ENCODE measurements around the gene PCNT.
A peak's percentile ranks its signal among the peaks of the same experiment; 100 is the strongest.

Gene PCNT

GRCh38 chr21:46323710-46324389 lies at the start of gene PCNT, which contains the start of gene C21orf58:
TSS of gene PCNT (plus strand) at chr21:46324156. CDS start at chr21:46324229, 73 bp downstream.
TSS of gene C21orf58 (minus strand) at chr21:46323870. CDS start at chr21:46322738, 1,132 bp downstream.
- Histone ChIP-seq H2AFZ (ENCODE audit: low read depth, low read length, severe bottlenecking) (peak within 1 kb of the TSS; percentile 72), H3K27ac (ENCODE audit: low read depth, low read length) (peak within 1 kb of the TSS; percentile 96), H3K9me3 (ENCODE audit: insufficient read depth, low read length) (no peaks in the 10 kb centered on the region), H3K79me2 (ENCODE audit: insufficient read depth, low read length) (peaks cover 79% of the 10 kb centered on the region), H3K9ac (ENCODE audit: low read length) (peak within 1 kb of the TSS; percentile 96), H3F3A (ENCODE audit: insufficient read depth) (peaks cover 25% of the 10 kb centered on the region), H3K9me2 (replicated peaks; ENCODE audit: insufficient read depth, low read length) (no peaks in the 10 kb centered on the region), H3K4me2 (ENCODE audit: low read depth, low read length, poor library complexity, severe bottlenecking) (peak within 1 kb of the TSS; percentile 97), H3K27me3 (ENCODE audit: low read length) (no peaks in the 10 kb centered on the region), H4K20me1 (ENCODE audit: low read depth, low read length) (peaks cover 12% of the 10 kb centered on the region; the same call in 1 of the 2 replicates), H3K36me3 (ENCODE audit: low read length) (peaks cover 6% of the 10 kb centered on the region), H3K4me3 (ENCODE audit: insufficient read depth, low read length, poor library complexity, severe bottlenecking) (peak within 1 kb of the TSS; percentile 95)
- TF ChIP-seq CTCF (IDR thresholded peaks at IDR 0.05; ENCODE audit: insufficient read depth, low read length, poor library complexity, severe bottlenecking) (no peak), EZH2phosphoT487 (conservative IDR thresholded peaks at IDR 0.05; ENCODE audit: low read length) (no peak)

GRCh38 chr21:46274797-46275390 lies 49.1 kb upstream of the PCNT start:
- no peak overlapping the region for H3K4me2 ChIP-seq (ENCODE audit: low read depth, low read length, poor library complexity, severe bottlenecking)
- TF ChIP-seq EZH2phosphoT487 (conservative IDR thresholded peaks at IDR 0.05; ENCODE audit: low read length) (no peak), CTCF (IDR thresholded peaks at IDR 0.05; ENCODE audit: insufficient read depth, low read length, poor library complexity, severe bottlenecking) (no peak)
- peaks cover 7% of the 10 kb centered on the region; the same call in 1 of the 2 replicates for H3K79me2 ChIP-seq (ENCODE audit: insufficient read depth, low read length)
- H3K27ac ChIP-seq (ENCODE audit: low read depth, low read length) = no peak overlapping the region
- H4K20me1 ChIP-seq (ENCODE audit: low read depth, low read length) = no peaks in the 10 kb centered on the region
- peaks cover 20% of the 10 kb centered on the region for H3K36me3 ChIP-seq (ENCODE audit: low read length)
- no peaks in the 10 kb centered on the region for H3K27me3 ChIP-seq (ENCODE audit: low read length)
- H3K9me2 ChIP-seq (replicated peaks; ENCODE audit: insufficient read depth, low read length) = no peaks in the 10 kb centered on the region
- no peaks in the 10 kb centered on the region for H3K9me3 ChIP-seq (ENCODE audit: insufficient read depth, low read length)
- H3F3A ChIP-seq (ENCODE audit: insufficient read depth) = no peaks in the 10 kb centered on the region; the same call in 1 of the 2 replicates
- H3K4me3 ChIP-seq (ENCODE audit: insufficient read depth, low read length, poor library complexity, severe bottlenecking) = no peak overlapping the region
- H2AFZ ChIP-seq (ENCODE audit: low read depth, low read length, severe bottlenecking) = no peak overlapping the region
- no peak overlapping the region for H3K9ac ChIP-seq (ENCODE audit: low read length)

- TF ChIP-seq CTCF (IDR thresholded peaks at IDR 0.05; ENCODE audit: insufficient read depth, low read length, poor library complexity, severe bottlenecking) (no peak), EZH2phosphoT487 (conservative IDR thresholded peaks at IDR 0.05; ENCODE audit: low read length) (no peak)
- H2AFZ ChIP-seq (ENCODE audit: low read depth, low read length, severe bottlenecking) = no peak overlapping the region
- peaks cover 16% of the 10 kb centered on the region; the same call in 1 of the 2 replicates for H3F3A ChIP-seq (ENCODE audit: insufficient read depth)
- H3K9ac ChIP-seq (ENCODE audit: low read length) = peak overlapping the region; percentile 91
- peak overlapping the region; percentile 86 for H3K4me2 ChIP-seq (ENCODE audit: low read depth, low read length, poor library complexity, severe bottlenecking)
- H3K79me2 ChIP-seq (ENCODE audit: insufficient read depth, low read length) = peaks cover 79% of the 10 kb centered on the region
- H3K27me3 ChIP-seq (ENCODE audit: low read length) = no peaks in the 10 kb centered on the region
- peak overlapping the region; percentile 32 for H3K27ac ChIP-seq (ENCODE audit: low read depth, low read length)
- no peaks in the 10 kb centered on the region for H3K9me3 ChIP-seq (ENCODE audit: insufficient read depth, low read length)
- H3K9me2 ChIP-seq (replicated peaks; ENCODE audit: insufficient read depth, low read length) = no peaks in the 10 kb centered on the region
- H3K4me3 ChIP-seq (ENCODE audit: insufficient read depth, low read length, poor library complexity, severe bottlenecking) = peak overlapping the region; percentile 83
- peaks cover 10% of the 10 kb centered on the region; the same call in 1 of the 2 replicates for H3K36me3 ChIP-seq (ENCODE audit: low read length)
- no peaks in the 10 kb centered on the region; the same call in 1 of the 2 replicates for H4K20me1 ChIP-seq (ENCODE audit: low read depth, low read length)
Observed at GRCh38 chr21:46284077-46284644, 39.8 kb upstream of the PCNT start.

Data from SU-DHL-6 (cell line).